M059J (cell line): ENCODE data around the gene C16orf74. TPM values are rescaled to one million over a fixed set of nuclear protein-coding genes. Genes with fewer than 3 reads are reported as not detected.
A peak's percentile ranks its signal among the peaks of the same experiment; 100 is the strongest.

Source experiments
- DNase-seq: peaks from one replicate; pipeline ENCODE4 v3.0.0-alpha.2; 2012; ENCODE audit warnings: low read depth
- total RNA-seq: library from RNA; depleted of rRNA; stranded (reverse); fragments of >200 nt; shearing (Covaris generic); gene quantifications from 2 replicates; pipeline ENCODE4 v1.2.3, GENCODE V29; 2014

Gene C16orf74
- total RNA-seq, 1 experiment from 2014 or later, result 3.0 TPM

DNA sequence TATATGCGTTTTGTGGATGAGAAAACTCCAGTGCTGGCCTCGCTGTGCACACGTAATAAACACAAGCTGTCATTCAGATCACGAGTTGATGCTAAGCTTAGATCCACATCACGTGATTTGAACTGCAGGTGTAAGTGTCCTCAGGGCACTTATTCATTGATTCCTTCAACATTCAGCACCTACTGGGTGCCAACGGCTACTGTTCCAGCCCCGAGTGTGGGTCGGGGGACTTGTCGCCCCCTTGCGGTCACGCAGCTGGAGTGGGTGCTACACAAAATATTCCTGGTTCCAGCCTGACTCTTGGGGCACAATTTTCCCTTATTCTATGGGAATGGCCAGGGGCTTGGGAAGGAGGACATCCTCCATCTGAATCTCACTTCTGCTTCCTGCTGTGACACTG is 32.2 kb downstream of the C16orf74 start:
- DNase-seq, result no peak

DNA sequence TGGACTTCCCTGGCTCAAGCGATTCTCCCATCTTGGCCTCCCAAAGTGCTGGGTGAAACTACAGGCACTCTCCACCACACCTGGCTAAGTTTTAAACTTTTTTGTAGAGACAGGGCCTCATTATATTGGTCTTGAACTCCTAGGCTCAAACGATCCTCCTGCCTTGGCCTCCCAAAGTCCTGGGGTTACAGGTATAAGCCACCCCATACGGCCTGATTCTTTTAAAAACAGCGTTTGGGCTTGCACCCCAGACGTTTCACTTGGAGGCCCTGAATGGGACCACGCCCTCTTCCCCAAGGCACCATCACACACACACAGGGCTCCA is 32.8 kb downstream of the C16orf74 start:
- DNase-seq, result no peak

DNA sequence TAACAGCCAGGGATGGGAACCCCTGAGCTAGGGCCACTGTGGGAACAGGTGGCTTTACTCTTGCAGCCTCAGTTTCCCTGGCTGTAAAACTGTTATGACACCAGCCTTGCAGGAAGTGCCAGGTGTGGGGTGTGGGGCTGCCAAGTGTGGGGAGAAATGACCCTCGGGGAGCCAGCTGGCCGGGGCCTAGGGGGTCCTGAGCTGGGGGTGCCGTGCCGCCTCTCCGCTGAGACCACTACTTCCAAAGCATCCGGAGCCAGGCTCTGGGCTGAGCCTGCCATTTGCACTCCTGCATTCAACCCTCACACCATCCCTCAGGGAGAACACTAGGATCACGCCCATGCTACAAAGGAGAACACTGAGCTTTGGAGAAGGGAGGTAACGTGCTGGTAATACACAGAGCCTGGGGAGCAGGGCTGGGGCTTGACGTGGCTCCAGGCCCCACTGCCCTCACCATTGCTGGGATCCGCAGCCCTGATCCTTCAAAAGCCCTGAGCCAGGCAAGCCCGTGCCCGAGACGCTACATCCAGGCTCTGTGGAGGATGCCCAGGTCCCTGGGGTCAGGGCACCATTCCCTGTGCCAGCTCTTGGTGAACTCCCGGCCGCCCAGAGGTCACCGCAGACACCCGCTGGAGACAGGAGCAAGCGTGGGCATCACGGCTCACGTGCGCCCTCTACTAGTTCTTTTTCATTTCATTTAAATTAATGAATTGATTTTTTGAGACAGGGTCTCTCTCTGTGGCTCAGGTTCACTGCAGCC is 33.3 kb downstream of the C16orf74 start:
- DNase-seq, result peak; percentile 61

DNA sequence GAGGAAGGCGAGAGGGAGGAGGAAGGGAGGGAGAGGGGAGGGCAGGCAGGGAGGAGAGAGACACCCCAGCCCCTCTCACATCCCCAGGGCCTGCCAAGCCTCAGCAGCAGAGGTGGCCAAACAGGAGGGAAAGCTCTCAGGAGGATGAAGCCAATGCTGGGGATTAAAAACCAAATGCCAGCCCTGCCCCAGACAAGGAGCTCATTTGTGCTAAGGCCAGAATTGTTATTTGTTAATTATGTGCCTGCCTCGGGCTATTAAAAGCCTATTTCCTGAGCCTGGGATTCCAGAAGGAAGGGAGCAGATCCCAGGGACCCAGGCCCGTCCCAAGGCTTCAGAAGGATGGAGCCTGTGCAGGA is 34.2 kb downstream of the C16orf74 start:
- DNase-seq, result peak; percentile 45

DNA sequence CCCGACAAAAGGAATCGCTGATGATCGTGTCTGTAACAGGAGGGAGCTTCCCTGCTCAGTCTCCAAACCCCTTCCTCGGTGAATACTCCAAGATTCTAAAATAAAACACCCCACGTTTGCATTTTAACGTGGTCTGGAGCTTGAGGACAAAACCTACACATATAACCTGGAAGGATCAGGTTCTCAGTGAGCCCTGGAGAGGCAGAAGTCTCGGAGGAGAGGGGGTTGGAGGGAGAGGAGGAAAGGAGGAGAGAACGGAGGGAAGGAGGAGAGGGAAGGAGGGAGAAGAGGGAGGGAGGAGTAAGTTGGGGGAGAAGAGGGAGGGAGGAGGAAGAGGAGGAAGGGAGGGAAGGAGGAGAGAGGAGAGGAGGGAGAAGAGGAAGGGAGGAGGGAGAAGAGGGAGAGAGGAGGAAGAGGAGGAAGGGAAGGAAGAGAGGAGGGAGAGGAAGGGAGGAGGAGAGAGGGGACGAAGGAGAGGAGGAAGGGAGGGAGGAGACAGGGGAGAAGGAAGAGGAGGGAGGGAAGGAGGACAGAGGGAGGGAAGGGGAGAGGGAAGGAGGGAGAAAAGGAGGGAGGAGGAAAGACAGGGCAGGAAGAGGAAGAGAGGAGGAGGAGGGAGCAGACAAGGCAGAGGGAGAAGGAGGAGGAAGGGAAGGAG is 34.7 kb downstream of the C16orf74 start:
- no peak for DNase-seq

DNA sequence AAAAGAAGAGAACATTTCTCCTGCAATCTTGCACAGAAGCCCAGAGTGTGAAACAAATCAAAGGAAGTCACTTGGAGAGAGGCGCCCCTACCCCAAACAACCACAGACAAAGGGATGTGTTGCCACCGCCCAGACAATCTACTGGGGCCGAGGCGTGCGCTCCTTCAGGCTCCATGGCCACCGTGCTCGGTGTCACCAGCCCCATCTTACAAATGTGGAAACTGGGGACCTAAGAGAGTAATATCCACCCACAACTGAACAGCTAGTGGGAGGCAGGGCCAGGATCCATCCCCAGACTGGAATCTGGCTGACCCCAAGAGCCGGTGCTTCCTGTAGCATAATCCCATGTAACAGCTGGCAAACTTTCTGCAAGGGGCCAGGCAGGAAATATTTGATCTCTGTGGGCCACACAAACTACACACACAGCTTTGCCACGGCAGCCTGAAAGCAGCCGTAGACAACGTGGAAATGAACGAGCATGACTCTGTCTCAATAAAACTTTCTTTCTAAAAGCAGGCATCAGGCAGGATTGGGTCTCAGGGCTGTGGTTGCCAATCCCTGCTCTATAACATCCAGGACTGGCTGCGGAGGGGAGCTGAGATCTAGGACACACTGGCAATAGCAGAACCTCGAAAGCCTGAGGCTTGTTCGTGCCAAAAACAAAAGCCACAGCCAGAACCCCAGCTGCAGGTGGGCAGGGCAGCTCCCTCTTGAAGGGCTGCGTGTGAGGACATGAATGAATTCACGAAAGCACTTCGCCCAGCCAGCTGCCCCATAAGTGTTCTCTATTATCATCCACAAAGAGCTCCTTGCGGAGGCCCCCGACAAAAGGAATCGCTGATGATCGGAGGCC is 35.5 kb downstream of the C16orf74 start:
- DNase-seq, result peak; percentile 45

DNA sequence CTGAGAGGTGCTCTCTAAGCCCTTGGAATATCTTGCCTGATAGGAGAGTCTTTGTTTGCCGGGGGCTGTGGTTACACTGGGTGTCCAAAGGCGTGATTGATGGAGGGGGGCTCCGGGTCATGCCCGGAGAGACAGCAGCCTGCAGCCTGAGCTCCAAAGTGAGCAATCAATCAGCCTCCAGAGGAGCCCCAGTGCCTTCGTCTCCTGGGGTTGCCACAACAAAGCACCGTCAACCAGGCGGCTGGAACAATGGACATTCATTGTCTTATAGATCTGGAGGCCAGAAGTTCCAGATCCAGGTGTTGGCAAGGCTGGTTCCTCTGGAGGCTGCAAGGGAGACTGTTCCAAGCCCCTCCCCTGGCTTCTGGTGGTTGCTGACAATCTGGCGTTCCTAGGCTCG is 38.1 kb downstream of the C16orf74 start:
- no peak for DNase-seq

DNA sequence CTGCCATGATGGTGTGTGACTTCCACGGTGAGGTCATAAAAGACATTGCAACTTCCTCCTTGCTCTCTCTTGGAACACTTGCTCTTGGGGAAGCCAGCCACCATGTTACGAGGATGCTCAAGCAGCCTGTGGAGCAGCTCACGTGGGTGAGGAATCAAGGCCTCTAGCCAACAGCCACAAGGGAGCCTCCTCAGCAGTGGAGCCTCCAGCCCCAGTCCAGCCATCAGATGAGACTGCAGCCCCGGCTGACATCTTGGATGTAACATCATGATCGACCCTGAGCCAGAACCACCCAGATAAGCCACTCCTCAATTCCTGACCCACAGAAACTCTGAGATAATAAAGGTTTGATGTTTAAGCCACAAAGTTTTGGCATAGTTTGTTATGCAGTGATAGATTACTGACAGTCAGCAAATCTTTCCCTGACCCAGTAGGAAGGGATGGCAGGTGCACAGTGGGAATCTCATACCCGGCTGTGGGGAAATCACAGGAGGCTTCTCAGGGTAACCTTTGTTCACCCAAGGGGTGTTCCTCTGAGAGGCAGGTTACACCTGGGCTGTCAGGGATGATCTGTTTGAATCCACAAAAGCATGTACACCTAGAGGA is 38.8 kb downstream of the C16orf74 start:
- DNase-seq, result no peak

DNA sequence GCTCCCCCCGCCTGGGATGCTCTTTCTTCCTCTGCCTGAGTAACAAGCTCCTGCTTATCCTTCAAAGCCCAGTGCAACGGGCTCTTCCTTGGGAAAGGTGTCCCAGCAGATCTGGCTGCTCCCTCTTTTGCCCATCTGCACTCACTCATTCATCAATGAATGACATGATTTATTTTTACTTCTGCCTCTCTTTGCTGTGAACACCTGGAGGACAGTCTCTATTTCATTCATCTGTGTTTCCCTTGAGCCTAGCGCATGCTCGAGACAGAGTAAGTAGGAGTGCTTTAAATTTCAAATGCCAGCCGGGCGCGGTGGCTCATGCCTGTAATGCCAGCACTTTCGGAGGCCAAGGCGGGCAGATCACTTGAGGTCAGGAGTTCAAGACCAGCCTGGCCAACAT is 40.2 kb downstream of the C16orf74 start:
- DNase-seq, result no peak

DNA sequence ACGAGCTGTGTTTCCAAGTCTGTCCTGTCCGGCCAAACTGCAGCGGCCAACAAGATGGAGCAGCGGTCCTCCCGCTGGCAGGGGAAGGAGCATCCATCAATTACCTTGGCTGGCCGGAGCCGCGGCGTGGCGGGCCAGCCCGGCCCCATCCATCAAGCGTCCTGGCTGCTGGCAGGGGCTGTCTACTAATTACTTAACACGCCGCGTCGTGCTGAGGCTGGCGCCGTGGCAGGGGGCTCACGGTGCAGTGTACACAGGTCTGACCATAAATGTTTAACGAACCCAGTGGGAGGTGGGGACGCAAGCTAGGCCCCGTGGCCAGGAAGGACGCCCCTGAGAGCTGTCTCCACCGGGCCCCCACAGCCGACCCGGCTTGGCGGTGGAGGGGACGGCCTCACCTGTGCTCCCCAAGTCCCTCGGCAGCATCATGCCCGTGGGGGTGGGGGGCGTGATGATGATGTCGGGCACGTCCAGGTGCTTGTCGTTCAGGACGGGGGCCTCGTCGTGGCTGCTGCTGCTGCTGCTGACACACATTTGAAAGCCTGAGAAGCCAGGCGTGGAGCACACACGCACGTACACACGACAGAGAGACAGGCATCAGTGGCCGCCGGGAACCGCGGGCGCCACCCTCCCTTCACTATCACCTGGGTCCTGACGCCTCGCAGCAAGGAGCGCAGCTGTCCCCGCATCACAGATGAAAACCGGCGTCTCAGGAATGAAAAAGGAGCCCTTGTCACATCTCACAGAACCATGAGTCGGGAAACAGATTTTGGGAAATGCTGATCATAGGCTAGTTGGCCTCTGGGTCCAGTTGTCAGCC is 40.9 kb downstream of the C16orf74 start:
- DNase-seq, result no peak

DNA sequence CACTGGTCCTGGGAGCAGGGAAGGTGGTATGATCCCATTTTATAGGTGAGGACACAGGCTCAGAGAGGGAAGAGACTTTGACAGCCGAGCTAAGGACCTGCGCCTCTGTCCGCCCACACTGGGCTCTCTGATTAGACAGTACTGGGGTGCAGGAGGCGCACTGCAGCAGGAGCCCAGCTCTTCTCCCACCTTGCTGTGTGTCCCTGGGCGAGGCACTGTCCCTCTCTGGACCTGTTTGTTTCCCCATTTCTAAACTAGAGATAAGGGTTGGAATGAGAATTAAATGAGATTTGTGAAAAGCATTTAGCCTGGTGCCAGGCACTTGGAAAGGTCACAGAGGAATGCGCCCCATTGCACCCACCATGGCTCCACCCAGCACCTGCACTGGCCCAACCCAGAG is 42.6 kb downstream of the C16orf74 start:
- no peak for DNase-seq

DNA sequence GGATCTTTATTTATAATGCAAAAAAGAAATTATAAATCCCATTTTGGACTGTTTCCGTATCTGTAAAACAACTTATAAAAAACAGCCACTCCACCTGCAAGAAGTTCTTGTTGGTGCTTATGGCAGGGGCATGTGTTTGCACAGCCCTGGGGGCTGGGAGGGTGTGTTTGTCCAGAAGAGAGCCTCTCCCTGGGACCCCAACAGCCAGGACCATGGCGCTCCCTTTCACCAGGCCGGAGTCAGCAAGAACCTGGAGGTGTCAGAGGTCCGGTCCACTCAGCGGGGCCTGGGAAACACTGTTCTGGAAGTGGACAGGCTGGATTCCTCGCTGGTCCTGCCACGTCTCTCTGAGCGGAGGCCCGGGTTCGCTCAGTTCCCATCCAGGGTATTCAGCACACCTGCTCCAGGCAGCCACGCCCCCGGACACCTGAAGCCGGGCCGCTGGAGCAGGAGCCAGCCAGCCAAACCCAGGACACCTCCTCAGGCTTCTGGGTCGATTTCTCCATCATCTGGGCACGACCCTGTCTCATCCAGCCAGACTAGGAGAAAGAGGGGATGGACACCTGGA is 43.3 kb downstream of the C16orf74 start:
- DNase-seq, result no peak

DNA sequence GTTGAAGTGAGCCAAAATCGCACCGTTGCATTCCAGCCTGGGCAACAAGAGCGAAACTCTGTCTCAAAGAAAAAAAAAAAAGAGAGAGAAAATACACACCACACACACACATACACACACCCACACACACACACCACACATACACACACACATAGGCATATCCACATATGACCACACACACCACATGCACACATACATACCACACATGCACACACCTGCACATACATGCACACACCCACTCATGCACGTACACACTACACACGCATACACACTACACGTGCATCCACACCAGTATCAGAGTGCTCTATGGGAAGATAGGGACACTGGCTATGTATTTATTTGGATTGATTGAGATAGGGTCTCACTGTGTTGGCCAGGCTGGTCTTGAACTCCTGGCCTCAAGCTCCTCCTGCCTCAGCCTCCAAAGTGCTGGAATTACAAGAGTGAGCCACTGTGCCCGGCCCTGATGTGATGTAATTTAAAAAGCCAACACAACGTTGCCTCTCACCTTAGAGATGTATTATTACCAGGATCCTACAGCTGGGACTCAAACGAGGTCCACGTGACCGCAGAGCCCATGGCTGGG is 44.4 kb downstream of the C16orf74 start:
- no peak for DNase-seq

DNA sequence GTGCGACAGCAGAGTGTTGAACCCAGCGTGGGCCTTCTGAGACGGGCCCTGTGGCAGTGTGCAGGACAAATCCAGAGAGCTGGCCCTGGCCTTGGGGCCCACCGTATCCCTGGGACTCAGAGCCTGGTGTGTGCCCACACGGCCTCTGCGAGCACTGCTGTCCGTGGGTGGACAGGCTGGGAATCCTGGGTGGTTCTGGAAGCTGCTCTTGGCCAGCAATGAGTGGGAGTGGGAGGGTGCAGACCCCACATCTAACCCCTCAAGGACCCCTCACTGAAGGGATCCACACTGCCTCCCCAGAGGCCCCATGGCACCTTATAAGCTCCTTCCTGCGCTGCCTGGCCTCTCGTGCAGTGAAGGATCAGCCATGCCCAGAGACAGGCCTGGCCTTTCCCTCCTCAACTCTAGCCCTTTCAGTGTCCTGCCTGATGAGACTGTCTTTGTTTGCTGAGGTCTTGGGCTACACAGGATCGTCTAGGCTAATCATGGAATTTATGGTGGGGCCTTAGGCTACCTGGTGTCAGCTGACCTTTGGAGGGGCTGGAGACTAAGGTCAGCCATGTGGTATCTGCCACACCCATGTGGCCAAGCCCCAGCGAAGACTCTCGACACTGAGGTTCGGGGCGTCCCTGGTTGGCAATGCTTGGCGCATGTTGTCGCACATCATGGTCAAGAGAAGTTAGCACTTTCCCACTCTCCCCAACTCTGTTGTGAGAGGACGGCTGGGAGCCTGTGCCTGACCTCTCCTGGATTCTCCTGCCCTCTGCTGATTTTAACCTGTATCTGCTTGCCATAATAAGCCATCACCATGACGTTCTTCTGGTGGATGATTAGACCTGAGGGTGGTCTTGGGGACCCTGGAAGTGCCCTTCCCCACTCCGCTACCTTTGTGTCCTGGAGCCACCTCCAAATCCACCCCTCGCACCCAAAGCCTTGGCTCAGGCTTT is 45.7 kb downstream of the C16orf74 start:
- DNase-seq, result no peak

DNA sequence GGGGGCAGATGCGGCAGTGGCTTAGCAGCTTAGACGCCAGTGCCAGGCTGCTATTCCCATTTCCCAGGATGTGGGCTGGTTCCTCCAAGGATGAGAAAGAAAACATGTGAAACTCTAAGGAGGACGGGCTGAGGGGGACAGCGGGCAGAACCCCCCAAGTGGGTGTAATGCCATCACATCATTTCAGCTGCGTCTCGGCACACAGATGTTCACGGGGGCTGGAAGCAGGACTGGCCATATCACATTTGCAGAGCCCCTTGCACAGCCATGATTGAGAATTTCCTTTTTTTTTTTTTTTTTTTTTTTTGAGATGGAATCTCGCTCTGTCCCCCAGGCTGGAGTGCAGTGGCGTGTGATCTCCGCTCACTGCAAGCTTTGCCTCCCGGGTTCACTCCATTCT is 46.9 kb downstream of the C16orf74 start:
- DNase-seq, result no peak

DNA sequence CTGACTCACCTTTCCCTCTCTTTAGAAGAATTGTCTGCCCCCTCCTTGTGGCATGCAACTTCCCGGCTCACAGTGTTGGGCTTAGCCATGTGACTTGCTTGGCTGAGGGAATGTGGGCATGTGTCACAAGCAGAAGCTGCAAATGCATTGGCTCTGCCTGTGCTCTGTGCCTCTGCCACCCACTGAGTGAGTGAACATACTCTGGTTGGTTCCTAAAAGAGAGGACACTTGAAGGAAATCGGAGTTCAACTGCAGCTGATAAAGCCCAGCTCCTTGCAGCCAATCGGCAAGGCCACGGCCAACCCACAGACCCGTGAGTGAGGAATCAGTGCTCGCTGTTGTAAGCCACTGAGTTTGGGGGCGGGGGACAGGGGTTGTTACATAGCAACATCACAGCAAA is 51.3 kb downstream of the C16orf74 start:
- DNase-seq, result peak; percentile 81

DNA sequence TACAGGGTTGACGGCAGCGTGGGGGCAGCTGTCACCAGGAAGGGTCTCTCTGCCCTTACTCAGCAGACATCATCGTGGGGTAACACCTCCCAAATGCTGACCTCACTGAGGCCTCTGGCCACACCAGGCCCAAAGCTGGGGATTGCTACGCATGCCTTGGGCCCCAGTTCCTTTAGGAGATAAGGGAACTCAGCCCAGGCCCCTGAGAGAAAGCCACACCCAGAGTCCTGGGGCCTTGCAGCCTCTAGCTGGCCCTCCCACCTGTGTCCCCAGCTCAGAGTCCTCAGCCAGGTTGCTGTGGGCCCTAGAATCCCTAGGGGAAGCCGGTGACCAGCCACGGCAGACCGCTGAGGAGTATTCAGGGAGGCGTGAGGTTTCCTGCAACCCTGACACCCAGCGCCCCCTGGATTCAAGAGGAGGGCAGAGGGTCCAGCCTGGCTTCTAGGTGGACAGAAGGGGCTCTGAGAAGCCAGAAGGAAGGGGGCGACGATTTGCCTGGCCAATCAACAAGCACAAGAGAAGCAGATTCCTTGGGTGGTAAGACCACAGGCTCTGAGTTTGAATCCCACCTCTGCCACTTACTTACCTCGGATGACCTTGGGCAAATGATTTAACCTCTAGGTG is 51.8 kb downstream of the C16orf74 start:
- DNase-seq, result no peak

DNA sequence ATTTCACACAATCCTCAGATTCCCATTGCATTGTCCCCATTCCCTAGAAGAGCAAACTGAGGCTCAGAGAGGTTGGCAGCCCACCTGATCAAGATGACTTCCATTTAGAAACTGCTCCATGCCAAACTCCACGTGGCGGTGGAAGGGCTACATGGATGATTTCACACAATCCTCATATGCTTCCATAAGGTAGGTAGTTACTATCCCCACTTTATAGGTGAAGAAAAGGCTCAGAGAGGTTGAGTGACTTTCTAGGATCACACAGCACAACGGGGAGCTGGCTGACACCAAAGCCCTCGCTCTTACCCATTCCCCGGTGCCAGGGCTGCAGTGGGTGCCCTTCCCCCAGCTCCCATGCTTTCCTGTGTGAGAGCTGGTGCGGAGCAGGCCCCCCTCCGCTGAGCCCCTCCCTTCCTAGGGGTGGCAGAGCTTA is 52.4 kb downstream of the C16orf74 start:
- DNase-seq, result no peak

DNA sequence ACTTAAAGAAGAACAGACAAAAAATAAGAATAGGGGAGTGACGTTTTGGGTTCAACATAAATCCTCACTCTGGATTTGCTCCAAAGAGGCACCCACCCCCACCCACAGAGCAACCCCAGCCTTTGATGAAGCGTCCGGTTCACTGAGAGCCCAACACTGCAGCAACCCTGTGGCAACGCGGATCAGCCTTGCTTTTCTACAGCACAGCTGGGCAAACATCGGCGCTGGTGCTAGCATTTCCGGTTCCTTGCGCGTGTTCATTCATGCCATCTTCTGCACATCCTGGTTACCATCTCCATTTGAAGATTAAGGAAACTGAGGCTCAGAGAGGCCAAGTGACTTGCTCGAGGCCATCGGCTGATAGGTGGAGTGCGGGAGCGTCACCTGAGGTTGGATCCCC is 53.5 kb downstream of the C16orf74 start:
- no peak for DNase-seq
